ENCODE measurements around the gene MGMT.

Gene MGMT

DNA sequence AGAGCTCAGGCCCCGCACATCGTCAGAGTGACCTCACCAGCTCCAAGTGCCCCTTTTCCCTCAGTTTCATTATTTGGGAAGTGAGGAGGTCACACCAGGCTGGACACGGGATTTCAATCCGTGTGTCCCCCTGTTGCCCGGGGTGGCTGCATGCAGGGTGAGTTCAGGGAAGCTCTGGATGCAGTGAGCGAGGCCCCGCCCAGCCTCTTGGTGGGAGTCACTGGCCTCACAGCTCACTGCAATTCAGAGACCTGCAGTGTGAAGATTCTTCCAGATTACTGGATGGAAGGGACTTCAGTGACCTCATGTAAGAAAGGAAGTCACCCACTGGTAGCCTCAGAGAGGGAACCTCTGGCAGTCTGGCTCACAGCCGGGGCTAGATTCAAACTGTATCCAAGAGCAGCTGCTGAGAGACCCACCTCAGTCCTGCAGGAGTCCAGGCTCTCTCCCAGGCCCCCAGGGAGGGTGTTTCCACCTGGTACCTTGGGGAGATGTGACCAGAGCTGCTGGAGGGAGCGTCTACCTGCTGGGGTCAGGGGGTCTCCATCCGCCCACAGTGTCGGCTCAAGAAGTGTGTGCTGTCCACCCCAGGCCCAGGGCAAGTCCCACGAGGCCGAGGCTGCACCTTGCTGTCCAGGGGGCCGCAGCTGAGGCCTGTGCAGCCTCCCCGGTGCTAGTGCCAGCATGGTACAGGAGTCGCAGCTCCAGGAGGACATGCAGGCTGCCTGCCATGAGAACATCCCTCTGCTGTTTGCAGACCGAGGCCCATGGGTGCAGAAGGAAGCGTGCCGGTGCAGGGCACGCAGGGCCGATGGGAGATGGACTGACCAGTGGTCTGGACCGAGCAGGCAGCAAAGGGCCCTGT, 54.4 kb downstream of the MGMT start:
- ATAC-seq = no peak
- DNase-seq = no peak

DNA sequence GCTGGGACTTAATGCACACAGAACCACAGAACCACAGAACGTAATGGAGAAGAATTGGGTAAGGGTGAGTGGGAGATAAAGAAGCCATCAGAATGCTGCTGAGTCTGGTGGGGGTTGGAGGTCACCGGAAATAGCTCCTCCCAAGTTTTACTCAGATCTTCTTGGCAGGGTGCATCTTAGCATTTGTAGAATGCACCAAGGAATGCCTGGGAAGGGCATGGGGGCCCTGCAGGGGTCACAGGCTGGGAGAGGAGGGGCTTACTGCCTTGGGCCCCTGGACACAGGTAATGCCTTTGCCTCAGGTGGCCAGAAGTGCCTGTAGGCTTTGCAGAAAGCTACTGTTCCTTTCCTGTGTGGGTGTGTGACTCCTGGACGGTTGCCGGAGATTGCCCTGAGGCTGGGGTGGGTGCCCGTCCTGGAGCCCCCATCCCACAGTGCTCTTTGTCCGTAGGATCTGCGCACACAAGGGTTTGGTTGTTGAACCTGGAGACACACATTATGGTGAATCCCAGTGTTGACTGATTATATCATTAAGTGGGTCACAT, 55.1 kb downstream of the MGMT start:
- DNase-seq (no peak), ATAC-seq (no peak)

DNA sequence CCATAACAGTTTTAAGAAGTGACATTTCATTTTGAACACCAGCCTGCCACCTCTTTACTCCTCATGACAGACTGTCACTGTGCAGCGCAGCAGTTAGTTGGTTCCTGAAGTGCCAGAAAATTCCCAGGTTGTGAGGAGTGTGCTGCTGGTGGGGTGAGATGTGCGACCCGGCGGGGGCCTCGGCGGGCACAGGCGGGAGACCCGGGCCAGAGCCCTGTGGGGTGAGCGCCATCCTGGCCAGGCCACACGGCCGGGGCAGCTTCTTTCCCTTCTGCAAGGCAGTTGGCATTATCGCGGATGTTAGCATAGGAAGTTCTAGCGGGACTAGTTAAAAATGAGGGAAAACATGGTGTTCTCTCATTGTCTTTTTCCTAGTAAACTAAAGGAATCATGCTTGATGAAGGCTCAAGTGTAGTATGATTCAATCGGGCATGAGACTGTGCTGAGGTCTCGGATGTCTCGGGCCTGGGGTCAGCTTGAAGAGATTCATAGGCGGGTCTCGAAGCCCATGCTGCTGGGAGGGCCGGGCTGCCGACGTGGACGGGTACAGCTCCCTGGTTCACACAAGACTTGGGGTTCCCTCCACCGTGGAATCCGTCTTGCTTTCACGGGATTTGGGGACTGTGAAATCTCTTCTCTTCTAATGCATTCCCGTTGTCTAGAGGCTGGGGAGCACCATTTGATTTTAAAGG, 56.1 kb downstream of the MGMT start:
- DNase-seq (no peak), ATAC-seq (no peak)

DNA sequence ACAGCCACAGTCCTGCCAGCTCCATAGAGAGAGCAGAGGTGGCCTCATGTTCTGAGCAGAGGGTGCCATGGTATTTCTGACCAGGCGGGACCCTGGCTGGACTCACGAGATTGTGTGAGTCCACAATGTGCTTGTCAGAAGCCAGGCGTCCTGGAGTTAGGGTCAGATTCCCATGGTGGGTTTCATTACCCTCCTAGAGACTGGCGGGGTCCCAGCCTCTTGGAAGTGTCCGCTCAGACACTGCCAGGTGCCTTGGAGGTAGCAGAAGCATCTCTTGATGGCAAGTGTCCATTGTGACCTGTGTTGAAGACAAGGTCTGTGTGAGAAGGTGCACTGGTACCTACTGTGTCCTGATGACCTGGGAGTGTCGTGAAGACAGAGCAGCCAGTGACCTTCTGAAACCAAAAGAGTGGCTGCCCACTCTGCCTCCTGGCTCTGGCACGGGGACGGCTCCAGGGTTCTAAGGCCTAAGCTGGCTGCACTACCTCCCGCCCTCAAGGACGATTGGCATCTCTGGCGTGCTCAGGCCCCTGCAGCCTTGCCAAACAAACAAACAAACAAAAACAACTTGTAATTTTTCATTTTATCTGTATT, 56.8 kb downstream of the MGMT start:
- ATAC-seq = no peak
- DNase-seq = no peak

DNA sequence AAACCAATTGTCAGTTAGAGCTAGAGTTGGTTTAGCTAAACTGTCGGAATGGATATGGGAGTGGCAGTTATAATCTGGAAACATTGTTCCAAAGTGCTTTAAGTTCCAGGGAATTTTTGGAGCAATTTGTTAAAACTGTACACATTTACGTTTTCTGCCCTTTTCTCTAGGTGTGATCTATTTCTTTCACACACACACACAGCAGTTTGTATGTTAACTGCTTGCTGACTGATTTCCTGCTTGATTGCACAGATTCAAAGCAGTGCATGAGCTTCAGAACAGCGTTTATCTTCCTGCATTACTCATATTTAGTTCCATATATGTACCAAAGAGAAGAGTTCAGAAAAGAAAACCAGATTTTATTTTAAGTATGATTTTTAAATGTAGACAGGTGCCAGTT, 57.9 kb downstream of the MGMT start:
- no peak for DNase-seq
- ATAC-seq = no peak

DNA sequence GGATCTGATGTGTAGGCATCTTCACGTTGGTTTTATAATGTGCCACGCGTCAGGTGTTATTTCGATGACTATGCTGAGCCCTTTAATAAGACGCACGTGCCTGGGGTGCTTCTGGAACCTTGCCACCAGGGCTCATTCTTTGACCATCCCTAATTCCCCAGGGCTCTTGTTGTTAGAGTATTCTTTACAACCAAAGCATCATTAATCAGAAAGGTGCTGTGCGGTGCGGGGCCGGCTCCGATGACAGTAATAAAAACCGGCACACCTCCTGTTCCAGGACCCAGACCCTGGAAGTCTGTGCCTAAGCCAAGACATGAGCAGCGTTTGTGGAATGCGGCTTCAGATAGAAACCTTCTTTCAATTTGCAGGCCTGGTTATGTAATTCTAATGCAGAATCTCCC, 58.4 kb downstream of the MGMT start:
- DNase-seq (no peak), ATAC-seq (no peak)

DNA sequence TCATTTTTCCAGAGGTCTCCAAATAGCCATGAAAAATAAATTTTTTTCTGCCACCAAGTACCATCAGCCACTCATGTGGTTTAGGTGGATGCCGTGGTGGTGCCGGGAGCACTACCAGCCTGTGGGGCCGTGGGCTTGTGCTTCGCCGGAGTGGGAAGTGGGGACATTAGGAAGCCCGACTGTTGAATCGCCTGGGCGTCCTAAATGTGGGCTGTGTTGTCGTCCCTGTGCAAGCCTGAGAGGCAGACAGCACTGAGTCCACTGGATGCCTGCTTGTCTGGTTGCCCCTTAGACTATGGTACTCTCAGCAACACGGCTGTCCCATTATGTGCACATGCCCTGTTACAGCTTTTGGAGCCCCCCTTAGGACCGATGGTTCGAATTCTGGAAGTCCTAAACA, 59.9 kb downstream of the MGMT start:
- DNase-seq (no peak), ATAC-seq (no peak)

DNA sequence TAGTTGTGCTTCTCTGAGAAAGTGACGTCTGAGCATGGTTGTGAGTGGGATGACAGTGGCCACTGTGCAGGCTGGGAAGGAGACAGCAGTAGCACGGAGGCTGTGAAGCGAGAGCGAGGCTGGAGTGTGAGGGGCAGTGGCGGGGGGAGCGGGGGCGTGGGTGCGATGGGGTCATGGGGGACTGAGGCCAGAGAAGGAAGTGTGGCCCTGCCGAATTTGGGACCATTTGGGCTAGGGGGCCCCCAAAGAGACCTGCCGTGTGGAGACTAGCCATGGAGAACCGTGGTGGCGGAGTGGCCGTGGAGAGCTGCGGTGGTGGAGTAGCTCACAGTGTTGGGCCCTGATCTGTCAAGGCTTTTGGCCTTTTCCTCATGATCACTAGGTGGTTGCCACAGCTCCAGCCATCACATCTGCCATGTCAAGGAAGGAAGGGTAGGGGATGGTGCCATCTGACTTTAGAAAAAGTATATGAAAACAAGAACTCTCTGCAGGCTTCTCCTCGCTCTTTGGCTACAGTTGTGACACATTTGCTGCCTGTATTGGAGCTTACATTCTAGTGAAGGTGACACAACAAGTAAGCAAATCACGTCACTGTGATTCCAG, 61.4 kb downstream of the MGMT start:
- no peak for DNase-seq
- ATAC-seq = no peak

DNA sequence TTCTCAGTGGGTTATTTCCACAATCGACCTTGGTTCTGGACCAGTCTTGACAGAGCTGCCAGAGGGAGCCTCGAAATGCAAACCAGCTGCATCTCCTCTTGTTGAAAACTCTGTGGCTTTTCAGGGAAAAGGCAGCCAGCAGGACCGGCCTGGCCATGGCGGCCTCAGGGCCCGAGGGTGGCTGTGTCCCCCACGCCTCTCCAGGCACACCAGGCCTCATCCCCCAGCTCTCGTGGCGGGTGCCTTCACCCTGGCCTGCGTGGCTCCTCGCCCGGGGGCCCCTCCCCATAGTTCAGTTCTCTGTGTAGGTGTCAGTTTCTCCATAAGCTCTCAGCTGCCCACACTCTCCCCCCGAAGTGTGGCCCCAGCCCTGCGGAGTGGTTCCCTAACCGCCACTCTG, 63.5 kb downstream of the MGMT start:
- DNase-seq = no peak
- no peak for ATAC-seq

DNA sequence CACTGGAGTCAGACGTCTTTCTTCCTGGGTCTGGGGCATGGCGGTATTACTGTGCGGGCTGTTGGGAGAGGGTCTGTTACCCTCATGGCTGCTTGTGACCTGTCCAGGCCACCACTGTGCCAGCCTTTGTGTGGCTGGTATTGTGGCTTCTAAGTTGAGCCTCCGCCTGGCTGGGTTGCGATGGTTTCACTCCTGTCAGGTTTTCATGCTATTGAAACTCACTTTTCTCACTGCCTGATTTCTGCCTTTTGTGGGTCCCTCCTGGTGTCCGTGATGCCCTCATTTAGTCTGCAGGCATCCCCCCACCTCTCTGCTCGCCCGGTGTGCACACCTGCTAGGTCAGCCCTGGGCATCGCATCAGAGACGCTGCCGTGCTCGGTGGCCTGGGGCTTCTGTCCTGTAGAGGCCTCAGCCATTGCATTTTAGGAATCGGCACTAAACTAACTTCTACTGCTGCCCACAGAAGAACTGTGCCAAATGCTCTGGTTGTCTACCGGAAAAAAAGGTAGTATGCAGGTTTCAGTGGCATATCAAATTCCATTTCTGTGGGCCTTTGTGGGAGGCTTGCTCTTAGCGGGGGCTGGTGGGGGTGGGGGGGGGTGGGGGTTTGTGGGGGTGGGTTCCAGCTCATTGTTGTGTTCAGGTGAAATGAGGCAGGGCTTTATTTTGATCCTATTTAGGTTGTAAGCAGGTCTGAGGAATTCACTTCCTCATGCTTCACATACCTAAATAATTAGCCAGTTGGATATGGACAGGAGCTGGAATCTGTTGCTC, 64.3 kb downstream of the MGMT start:
- no peak for DNase-seq
- no peak for ATAC-seq

DNA sequence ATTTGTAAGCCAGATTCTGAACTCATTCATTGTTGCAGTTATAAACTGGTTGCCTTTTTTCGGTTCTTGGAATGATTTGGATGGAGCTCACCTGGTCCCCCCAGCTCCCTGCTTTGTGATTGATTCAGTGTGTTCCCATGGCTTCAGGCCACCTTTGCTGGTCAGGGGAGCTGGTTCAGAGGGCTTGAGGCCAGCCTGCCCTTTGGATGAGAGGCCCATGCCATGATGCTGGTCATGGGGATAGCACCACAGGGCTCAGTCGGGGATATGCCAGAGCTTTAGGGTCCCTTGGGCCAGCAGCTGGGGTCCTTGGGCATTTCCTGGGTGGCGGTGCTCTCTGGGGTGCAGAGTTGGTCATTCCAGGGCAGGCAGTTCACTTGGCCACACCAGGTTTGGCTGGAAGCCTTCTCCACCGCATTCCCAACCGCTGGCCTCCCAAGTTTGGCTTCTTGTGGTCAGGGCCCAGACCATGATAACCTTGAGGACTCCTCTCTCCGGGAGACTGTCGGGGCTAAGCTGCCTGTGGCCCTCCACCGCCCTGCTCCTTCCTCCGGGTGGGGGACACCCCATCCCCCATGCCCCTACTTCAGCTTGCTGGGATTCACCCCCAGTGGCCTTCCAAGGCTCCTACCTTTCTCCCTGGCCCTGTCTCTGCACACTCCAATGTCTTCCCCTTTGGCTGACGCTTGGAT, 65.1 kb downstream of the MGMT start:
- no peak for ATAC-seq

DNA sequence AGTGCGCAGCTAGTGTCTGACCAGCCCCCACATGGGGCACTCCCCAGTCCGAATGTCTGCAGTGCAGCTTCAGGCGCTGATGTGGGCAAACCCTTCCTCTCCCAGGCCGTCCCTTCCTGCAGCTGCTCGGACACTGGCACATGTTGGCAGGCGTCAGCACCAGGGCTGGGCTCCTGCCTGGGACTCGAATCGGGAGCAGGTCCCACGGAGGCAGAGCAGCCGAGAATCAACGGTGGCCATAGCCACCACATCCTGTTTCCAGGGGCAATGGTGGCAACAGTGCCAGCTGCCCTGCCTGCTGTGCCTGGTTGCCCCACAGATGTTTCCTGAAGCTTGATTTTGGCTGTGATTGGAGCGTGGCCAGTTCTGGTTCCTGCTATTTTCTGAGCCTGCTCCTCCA, 65.8 kb downstream of the MGMT start:
- DNase-seq = no peak
- no peak for ATAC-seq

More for the DNA sequence above, 65.1 kb downstream of the MGMT start:
- DNase-seq = no peak

DNA sequence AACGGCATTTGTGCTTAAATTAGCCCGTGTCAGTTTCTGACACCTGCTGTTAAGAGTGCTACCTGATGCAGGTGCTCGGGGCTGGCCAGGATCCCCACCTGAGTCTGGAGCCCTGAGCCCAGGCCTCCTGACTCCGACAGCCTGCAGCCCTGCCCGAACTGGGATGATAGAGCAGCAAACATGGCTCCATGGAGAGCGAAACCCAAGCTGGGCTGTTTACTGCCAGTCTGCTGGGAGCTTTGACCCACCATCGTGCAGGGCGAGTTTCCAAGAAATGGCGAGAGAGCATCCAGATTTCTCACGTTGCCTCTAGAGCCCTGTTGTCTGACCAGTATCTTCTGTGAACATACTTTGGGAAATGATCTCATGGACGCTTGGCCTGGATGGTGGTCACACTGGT, 66.2 kb downstream of the MGMT start:
- ATAC-seq = no peak
- DNase-seq = no peak

DNA sequence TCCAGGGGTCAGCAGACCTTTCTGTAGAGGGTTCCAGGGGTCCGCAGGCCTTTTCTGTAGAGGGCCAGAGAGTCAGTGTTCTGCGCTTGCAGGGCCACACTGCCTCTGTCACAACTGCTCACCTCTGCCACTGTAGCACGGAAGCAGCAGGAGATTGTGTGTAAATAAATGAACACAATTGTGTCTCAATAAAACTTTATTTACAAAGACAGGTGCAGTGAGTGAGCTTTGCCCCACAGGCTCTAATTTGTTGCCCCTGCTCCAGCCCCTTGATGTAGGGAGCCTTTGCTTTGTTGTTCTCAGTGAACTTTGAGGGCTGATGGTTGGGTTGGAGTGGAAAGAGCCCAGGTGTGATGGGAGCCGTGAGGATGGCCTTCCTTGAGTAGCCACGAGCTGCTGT, 67.8 kb downstream of the MGMT start:
- DNase-seq = no peak
- ATAC-seq = no peak

DNA sequence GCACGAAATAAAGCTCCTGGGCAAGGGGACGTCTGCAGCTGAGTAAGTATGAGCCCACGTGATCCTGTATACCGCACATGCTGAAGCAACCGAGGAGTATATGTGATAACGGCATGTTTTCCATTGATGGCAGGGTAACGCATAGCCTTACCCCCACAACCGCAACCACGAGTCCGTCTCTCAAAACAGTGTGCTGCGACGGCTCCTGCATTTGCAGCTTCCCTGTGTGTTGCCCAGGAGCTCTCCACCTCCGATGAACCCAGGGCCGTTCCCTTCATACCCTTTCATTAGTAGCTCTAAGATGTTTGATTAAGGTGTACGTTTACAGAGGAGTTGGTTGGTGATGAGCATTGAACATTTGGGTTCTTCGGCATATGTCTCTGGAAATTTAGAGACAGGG, 69.3 kb downstream of the MGMT start:
- DNase-seq (no peak), ATAC-seq (no peak)

DNA sequence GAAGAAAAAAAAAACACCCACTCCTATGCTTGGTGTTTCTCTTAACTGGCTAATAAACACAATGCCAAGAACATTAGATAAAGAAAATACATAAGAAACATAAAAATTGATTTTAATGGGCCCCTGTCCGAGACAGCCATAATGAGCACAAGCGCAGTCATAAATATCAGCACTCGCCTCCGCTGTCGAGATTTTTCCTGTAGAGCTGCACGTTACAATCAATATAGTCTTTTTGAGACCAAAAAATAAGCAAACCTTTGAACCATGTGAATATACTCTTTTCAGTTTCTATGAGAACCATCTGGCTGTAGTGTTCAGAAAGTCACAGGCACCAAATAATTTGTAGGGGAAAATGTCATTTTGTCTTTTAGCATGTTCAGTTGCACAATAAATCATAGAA, 70.1 kb downstream of the MGMT start:
- ATAC-seq (no peak), DNase-seq (no peak)

DNA sequence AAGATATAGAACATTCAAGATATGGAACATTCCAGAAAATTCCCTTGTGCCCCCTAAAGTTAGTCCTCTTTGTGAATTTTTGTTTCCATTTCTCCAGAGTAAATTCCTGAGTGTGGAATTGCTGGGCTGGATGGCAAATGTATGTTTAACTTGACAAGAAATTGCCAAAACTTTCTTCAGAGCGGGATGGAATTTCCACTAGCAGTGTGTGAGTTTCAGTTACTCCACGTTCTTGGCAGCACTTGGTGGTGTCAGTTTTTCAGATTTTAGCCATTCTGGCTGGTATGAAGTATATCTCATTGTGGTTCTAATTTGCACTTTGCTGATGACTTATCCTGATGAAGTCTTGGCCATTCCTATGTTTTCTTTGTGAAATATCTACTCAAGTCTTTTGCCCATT, 71.2 kb downstream of the MGMT start:
- no peak for ATAC-seq
- DNase-seq = no peak

DNA sequence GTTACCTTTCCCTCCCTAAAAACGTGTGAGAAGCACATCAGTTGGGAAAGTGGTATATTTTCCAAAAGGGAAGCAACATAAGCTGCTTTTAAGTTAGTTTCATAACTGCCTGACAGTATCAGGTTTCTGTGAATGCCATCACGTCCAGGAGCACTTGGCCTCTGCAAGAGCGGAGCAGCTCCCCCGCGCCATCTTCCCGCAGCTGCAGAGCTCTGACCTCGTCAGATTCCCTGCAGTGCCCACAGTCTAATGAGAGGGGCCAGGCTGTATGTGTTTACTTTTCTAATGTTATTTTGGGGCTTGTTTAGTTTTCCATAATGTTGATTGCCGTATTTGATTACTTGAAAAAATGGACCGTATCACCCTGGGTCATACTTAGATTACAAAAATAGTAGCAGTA, 74.2 kb downstream of the MGMT start:
- DNase-seq (no peak), ATAC-seq (no peak)

DNA sequence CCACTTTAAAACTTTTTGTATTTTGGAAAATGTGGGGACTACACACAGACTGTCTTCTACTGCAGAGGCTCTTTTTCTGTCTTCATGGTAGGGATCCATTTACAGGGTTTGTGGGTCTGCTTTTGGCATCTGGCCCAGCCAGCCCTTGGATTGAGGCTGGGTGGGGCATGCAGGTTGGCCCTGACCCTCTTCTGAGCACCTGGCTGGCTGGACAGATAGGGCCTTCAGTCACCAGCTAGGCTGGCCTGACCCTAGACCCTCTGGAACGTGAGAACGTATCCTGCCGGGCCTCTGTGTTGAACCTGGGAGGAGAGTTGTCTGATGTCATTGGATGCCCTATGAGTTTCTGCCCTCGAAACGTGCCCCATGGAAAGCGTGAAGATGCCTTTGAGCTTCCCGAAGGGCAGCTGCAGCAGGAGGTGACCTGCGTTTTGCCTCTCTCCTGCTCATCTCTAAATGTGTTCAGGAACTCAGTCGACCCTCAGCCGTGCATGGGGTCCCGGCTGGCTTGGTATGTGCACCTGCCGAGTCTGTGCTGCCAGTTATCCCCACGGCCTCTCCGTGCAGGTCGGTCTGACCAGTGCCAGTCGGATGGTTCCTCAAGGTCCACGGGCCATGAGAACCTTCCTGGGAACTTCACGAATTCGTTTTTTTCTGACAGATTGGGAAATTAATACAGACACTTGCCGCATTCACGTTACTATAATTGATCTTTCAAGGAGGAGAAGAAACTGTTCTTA, 74.9 kb downstream of the MGMT start:
- DNase-seq (no peak), ATAC-seq (no peak)

DNA sequence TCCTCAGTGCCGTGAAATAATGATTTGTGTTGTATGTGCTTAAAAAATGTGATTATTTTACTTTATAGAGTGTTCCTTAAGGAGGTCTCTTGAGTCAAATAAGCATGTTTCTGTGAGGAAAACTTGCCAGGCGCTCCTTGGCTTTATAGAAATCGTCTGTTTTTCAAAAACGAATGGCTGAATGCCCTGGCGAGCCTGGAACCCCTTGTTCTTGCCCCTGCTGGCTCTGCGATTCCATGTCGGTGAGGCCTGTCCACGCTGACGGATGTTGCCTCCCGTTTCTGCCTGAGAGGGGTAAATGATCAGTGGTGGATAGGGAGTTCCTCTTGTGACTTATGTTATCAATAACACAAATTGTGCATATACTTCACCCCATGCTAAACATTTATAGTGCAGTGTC, 75.5 kb downstream of the MGMT start:
- ATAC-seq (no peak), DNase-seq (no peak)
